Kidney (tissue), 14 donors: ENCODE data around the gene RFX7. TPM values are rescaled to one million over a fixed set of nuclear protein-coding genes. Genes with fewer than 3 reads are reported as not detected.

Experiments
- DNase-seq, 5 donors: peaks; one replicate each; pipeline ENCODE4 v3.0.0-alpha.2; 2013 to 2020
- FAIRE-seq: peaks from 2 replicates; lab custom pipeline; 2012; peaks lifted over from hg19 to GRCh38; lab: Jason Lieb, UNC
- H3K27ac ChIP-seq, 2 donors: one replicate each; pipeline ENCODE4 v1.7.0; 2013; ENCODE audit warnings: low read depth in 2 of 2, low read length in 2 of 2, inconsistent platforms in 1 of 2
- H3K27me3 ChIP-seq: one replicate; pipeline ENCODE4 v1.7.1; 2013; ENCODE audit warnings: low read length, inconsistent platforms; ENCODE audit not compliant: control insufficient read depth, insufficient read depth
- H3K36me3 ChIP-seq, 3 donors: one replicate each; pipeline versions ENCODE4 v1.7.0 to v1.7.1; 2013; ENCODE audit warnings: low read length in 3 of 3, control low read depth in 1 of 3, inconsistent platforms in 1 of 3; ENCODE audit not compliant: insufficient read depth in 3 of 3, control insufficient read depth in 2 of 3
- H3K4me1 ChIP-seq, 3 donors: one replicate each; pipeline versions ENCODE4 v1.7.0 to v1.7.1; 2013; ENCODE audit warnings: low read length in 3 of 3, inconsistent platforms in 1 of 3, low read depth in 1 of 3; ENCODE audit not compliant: control insufficient read depth in 2 of 3, insufficient read depth in 2 of 3
- H3K4me3 ChIP-seq, 3 donors: one replicate each; pipeline versions ENCODE4 v1.7.0 to v1.8.1; 2013; ENCODE audit warnings: low read length in 3 of 3, control low read depth in 1 of 3, inconsistent platforms in 1 of 3
- H3K9ac ChIP-seq, 3 donors: one replicate each; pipeline versions ENCODE4 v1.7.0 to v1.7.1; 2013; ENCODE audit warnings: low read length in 3 of 3, control low read depth in 1 of 3, inconsistent platforms in 1 of 3
- H3K9me3 ChIP-seq, 3 donors: one replicate each; pipeline versions ENCODE4 v1.7.0 to v1.7.1; 2013; ENCODE audit warnings: low read length in 3 of 3, control low read depth in 1 of 3, inconsistent platforms in 1 of 3; ENCODE audit not compliant: control insufficient read depth in 2 of 3, insufficient read depth in 1 of 3
- CTCF ChIP-seq: IDR thresholded peaks from 3 replicates; pipeline ENCODE4 v1.5.1; 2012; ENCODE audit warnings: mild to moderate bottlenecking, moderate library complexity, borderline replicate concordance; ENCODE audit not compliant: insufficient read depth; ENCODE audit errors: extremely low read depth
- intact Hi-C: fragments of 100-400 bp; cut with DNase I; formaldehyde crosslinking; loops from one replicate; pipeline ENCODE4 v1.11.1; 2022
- polyA plus RNA-seq: library from polyadenylated mRNA; stranded (reverse); fragments of 350-450 nt; fragmentation: Illumina TruSeq; extraction: RNeasy Lipid Tissue Mini Kit (QIAGEN cat#74804); gene quantifications from one replicate; pipeline ENCODE4 v1.2.3, GENCODE V29; 2014; ENCODE audit warnings: low read depth, low replicate concordance; ENCODE audit not compliant: insufficient read depth
- total RNA-seq: library from RNA; stranded (reverse); fragmentation: NEBNext Ultra II Directional; extraction: Animal tissue kit (Norgen Biotek cat#: 25700); gene quantifications from one replicate; pipeline ENCODE4 v1.2.1, GENCODE V29; 2021
- donor health status: control.
- donor health status: control.
- donor health status: control.
- donor health status: control.
- donor health status: control.
- donor health status: DM: yes; HTN: yes; CAD: no.
- donor health status: Normal renal cell carcinoma (clear cell type).

The RFX7 gene
- total and polyA plus RNA-seq, 2 donors from 2014 or later = 1.6 to 15.2 TPM

GRCh38 chr15:56126409-56126808 lies 117.3 kb downstream of the RFX7 start:
- no peak for TF ChIP-seq CTCF
- Histone ChIP-seq H3K27ac (no peak overlapping the region), H3K27me3 (no peaks in the 10 kb centered on the region), H3K9me3 (peaks cover 5 to 11% (median 5%) of the 10 kb centered on the region in 3 donors), H3K9ac (no peak overlapping the region), H3K36me3 (peaks cover 0 to 4% (median 0%) of the 10 kb centered on the region in 3 donors), H3K4me3 (no peak overlapping the region), H3K4me1 (no peaks in the 10 kb centered on the region)
- intact Hi-C loops = no loop called here
- FAIRE-seq (no peak), DNase-seq (no peak)

GRCh38 chr15:56124391-56124790 lies 119.3 kb downstream of the RFX7 start:
- Histone ChIP-seq H3K27me3 (no peaks in the 10 kb centered on the region), H3K9ac (no peak overlapping the region), H3K4me3 (no peak overlapping the region), H3K4me1 (no peaks in the 10 kb centered on the region), H3K27ac (no peak overlapping the region), H3K36me3 (peaks cover 0 to 4% (median 0%) of the 10 kb centered on the region in 3 donors), H3K9me3 (peaks cover 5 to 11% (median 5%) of the 10 kb centered on the region in 3 donors)
- TF ChIP-seq CTCF = no peak
- no peak for FAIRE-seq
- intact Hi-C loops = no loop called here
- DNase-seq = no peak

GRCh38 chr15:56105855-56106254 lies 137.8 kb downstream of the RFX7 start:
- no peak overlapping the region for H3K9ac ChIP-seq
- H3K9me3 ChIP-seq = no peaks in the 10 kb centered on the region
- TF ChIP-seq CTCF = no peak
- no peaks in the 10 kb centered on the region for H3K4me1 ChIP-seq
- FAIRE-seq (no peak), DNase-seq (no peak)
- H3K4me3 ChIP-seq = no peak overlapping the region
- H3K27ac ChIP-seq = no peak overlapping the region
- H3K36me3 ChIP-seq = peaks cover 0 to 4% (median 0%) of the 10 kb centered on the region in 3 donors
- intact Hi-C loops = no loop called here
- H3K27me3 ChIP-seq = no peaks in the 10 kb centered on the region

- Histone ChIP-seq H3K4me1 (no peaks in the 10 kb centered on the region), H3K36me3 (peaks cover 0 to 4% (median 0%) of the 10 kb centered on the region in 3 donors), H3K9ac (no peak overlapping the region), H3K4me3 (no peak overlapping the region), H3K27ac (no peak overlapping the region), H3K9me3 (no peaks in the 10 kb centered on the region), H3K27me3 (no peaks in the 10 kb centered on the region)
- intact Hi-C loops = no loop called here
- FAIRE-seq (no peak), DNase-seq (no peak)
- TF ChIP-seq CTCF = no peak
These were observed 141.2 kb downstream of the RFX7 start for GRCh38 chr15:56102441-56102840.
